ENCODE data around the gene TMEM44. TPM values are rescaled to one million over a fixed set of nuclear protein-coding genes. Genes with fewer than 3 reads are reported as not detected.

The TMEM44 gene
- total RNA-seq, 4 donors from 2014 or later = 8.1 to 17.7 (median 11.6) TPM

DNA sequence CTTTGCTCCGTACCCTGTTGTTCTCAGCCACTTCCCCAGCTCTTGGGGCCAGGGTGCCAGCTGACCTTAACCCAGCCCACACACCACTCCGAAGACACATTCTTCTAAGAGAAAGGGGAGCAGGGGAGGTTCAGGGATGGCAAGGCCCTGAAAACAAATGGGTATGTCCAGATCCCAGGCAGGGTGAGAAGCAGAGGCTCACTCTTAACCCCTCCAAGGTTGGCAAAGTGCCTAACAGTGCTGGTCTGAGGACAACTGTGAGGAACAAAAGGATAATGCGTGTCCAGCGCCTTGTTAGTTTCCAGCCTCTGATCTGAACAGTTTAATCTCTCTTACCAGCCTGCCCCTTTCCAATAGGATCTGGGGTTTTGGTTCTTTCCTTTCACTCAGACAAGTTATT, 1.5 kb downstream of the TMEM44 start:
- no peak for TF ChIP-seq CTCF (IDR thresholded peaks at IDR 0.05; ENCODE audit: low read depth)

- no peak for TF ChIP-seq CTCF (IDR thresholded peaks at IDR 0.05; ENCODE audit: low read depth)
These were observed 8.3 kb downstream of the TMEM44 start for GRCh38 chr3:194624956-194625355.

GRCh38 chr3:194623449-194624290, 9.5 kb downstream of the TMEM44 start:
- no peak for TF ChIP-seq CTCF (IDR thresholded peaks at IDR 0.05; ENCODE audit: low read depth)

GRCh38 chr3:194622621-194623340, 10.4 kb downstream of the TMEM44 start:
- no peak for TF ChIP-seq CTCF (IDR thresholded peaks at IDR 0.05; ENCODE audit: low read depth)

DNA sequence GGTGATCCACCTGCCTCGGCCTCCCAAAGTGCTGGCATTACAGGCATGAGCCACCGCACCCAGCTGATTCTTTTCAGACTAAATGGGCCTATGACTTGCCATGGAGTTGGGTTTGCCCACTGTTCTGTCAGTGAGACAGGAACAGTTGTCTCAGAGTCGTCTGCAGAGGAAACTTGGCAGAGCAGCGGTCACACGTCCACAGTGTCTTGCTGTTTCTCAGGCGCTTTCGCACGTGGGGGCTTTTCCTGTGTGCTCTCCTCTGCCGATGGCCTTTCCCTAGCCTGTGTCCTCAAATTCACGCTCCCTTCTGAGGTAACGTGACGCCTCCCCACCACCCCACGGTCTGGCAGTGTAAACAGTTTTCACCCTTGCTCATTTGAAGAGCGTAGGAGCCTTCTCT, 11.3 kb downstream of the TMEM44 start:
- no peak for TF ChIP-seq CTCF (IDR thresholded peaks at IDR 0.05; ENCODE audit: low read depth)

DNA sequence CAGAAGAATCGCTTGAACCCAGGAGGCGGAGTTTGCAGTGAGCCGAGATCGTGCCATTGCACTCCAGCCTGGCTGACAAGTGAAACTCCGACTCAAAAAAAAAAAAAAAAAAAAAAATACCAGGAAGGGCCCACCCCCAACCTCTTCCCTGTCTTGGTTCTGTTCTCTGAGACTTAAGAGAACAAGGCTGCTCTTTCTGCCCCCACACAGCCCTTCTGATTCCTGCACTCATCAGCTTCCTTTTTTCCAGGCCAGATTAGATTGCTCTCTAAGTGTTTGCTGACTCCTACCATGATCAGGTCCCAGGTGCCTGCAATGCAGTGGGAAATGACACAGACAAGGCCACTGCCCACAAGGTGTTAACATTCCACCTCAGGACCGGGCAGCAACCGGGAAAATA, 13.0 kb downstream of the TMEM44 start:
- TF ChIP-seq CTCF (IDR thresholded peaks at IDR 0.05; ENCODE audit: low read depth) = no peak

GRCh38 chr3:194619741-194620140, 13.5 kb downstream of the TMEM44 start:
- TF ChIP-seq CTCF (IDR thresholded peaks at IDR 0.05; ENCODE audit: low read depth) = no peak

All from subcutaneous adipose tissue (tissue), 4 donors.